ENCODE results near the gene TRMU. TPM values are rescaled to one million over a fixed set of nuclear protein-coding genes. Genes with fewer than 3 reads are reported as not detected.

Gene TRMU
- total and polyA plus RNA-seq, 2 donors (not counting 3 experiments of a cell fraction or from before 2014, with no cell fraction given) = 42.4 to 65.7 TPM

- DNase-seq (ENCODE audit: low read depth, low spot score) (no peak), FAIRE-seq (no peak)
- dilution Hi-C loops (cut with MboI; ENCODE audit: extremely low pct_ligation_motif_present, low sequenced_read_pairs) = no loop called here
- Histone ChIP-seq H3K9me1 (replicated peaks; ENCODE audit: control insufficient read depth, extremely low read depth, insufficient read depth, low read length) (no peaks in the 10 kb centered on the region), H3K4me1 (ENCODE audit: control insufficient read depth, extremely low read depth, insufficient read depth, low read length) (no peaks in the 10 kb centered on the region), H4K20me1 (replicated peaks; ENCODE audit: control insufficient read depth, extremely low read depth, insufficient read depth, low read length) (no peaks in the 10 kb centered on the region), H2AFZ (ENCODE audit: low read depth, low read length) (no peak overlapping the region), H3K79me2 (ENCODE audit: control insufficient read depth, insufficient read depth, low read length) (no peaks in the 10 kb centered on the region), H3K27ac (ENCODE audit: insufficient read depth, low read depth, low read length) (no peak overlapping the region), H3K27me3 (ENCODE audit: control insufficient read depth in 2 of 2, insufficient read depth in 2 of 2, low read length in 2 of 2) (no peaks in the 10 kb centered on the region), H3K4me2 (ENCODE audit: insufficient read depth, low read length) (no peak overlapping the region), H3K9ac (replicated peaks; ENCODE audit: extremely low read depth, insufficient read depth, low read length) (no peak overlapping the region), H3K9me3 (replicated peaks; ENCODE audit: control insufficient read depth, insufficient read depth, low read length) (no peaks in the 10 kb centered on the region), H3K36me3 (ENCODE audit: control insufficient read depth in 2 of 2, extremely low read depth in 1 of 2, insufficient read depth in 2 of 2, low read length in 2 of 2) (no peaks in the 10 kb centered on the region), H3K4me3 (replicated peaks in 1 of 3; ENCODE audit: insufficient read depth in 1 of 3, low read depth in 1 of 3, low read length in 3 of 3) (no peak overlapping the region)
- TF ChIP-seq MYC (IDR thresholded peaks at IDR 0.05; ENCODE audit: low read depth, low read length) (no peak), GATA2 (IDR thresholded peaks at IDR 0.05; ENCODE audit: insufficient read depth, insufficient read length, low read depth, low read length) (no peak), JUN (IDR thresholded peaks at IDR 0.05; ENCODE audit: borderline replicate concordance, insufficient read depth, insufficient read length, low read depth) (no peak), EZH2 (IDR thresholded peaks at IDR 0.05; ENCODE audit: borderline replicate concordance, low read depth, low read length, severe bottlenecking) (no peak)
- intact Hi-C loops (cut with micrococcal nuclease) = no loop called here
- ChIA-PET CTCF (interaction anchor here (0.6 kb wide), 1 partner anchor 773 kb away, joined by 3 read pairs; no protein-coding TSS in a partner anchor), POLR2A (no interaction called here)
- BruUV-seq (replicated peaks) = no TSS peak
Observed at GRCh38 chr22:46387748-46388147, 52.2 kb downstream of the TRMU start.

- no peak for TF ChIP-seq POLR2A (IDR thresholded peaks at IDR 0.05; ENCODE audit: low read depth, low read length)
- TF ChIP-seq MYC (IDR thresholded peaks at IDR 0.05; ENCODE audit: low read depth, low read length) = no peak
- no peak for TF ChIP-seq POLR2AphosphoS5 (IDR thresholded peaks at IDR 0.05; ENCODE audit: insufficient read depth, low read depth, low read length)
- TF ChIP-seq EZH2 (IDR thresholded peaks at IDR 0.05; ENCODE audit: borderline replicate concordance, low read depth, low read length, severe bottlenecking) = no peak
- no peak for TF ChIP-seq GATA2 (IDR thresholded peaks at IDR 0.05; ENCODE audit: insufficient read depth, insufficient read length, low read depth, low read length)
- TF ChIP-seq CTCF (IDR thresholded peaks at IDR 0.05; ENCODE audit: extremely low read depth in 1 of 2, insufficient read depth in 1 of 2, low read depth in 1 of 2, low read length in 2 of 2) = no peak
- no peak for TF ChIP-seq MAX (IDR thresholded peaks at IDR 0.05; ENCODE audit: insufficient read depth, insufficient read length)
- TF ChIP-seq FOS (IDR thresholded peaks at IDR 0.05; ENCODE audit: borderline replicate concordance, insufficient read depth, low read length) = no peak
- no peak for TF ChIP-seq JUN (IDR thresholded peaks at IDR 0.05; ENCODE audit: borderline replicate concordance, insufficient read depth, insufficient read length, low read depth)
- dilution Hi-C loops (cut with MboI; ENCODE audit: extremely low pct_ligation_motif_present, low sequenced_read_pairs) (no loop called here), intact Hi-C loops (cut with micrococcal nuclease) (no loop called here)
- Histone ChIP-seq H3K4me2 (ENCODE audit: insufficient read depth, low read length) (no peak overlapping the region), H2AFZ (ENCODE audit: low read depth, low read length) (no peak overlapping the region), H3K9me1 (replicated peaks; ENCODE audit: control insufficient read depth, extremely low read depth, insufficient read depth, low read length) (no peaks in the 10 kb centered on the region), H3K27me3 (ENCODE audit: control insufficient read depth in 2 of 2, insufficient read depth in 2 of 2, low read length in 2 of 2) (no peaks in the 10 kb centered on the region), H3K27ac (ENCODE audit: insufficient read depth, low read depth, low read length) (no peak overlapping the region), H3K9me3 (replicated peaks; ENCODE audit: control insufficient read depth, insufficient read depth, low read length) (no peaks in the 10 kb centered on the region), H3K4me3 (replicated peaks in 1 of 3; ENCODE audit: insufficient read depth in 1 of 3, low read depth in 1 of 3, low read length in 3 of 3) (no peak overlapping the region), H3K9ac (replicated peaks; ENCODE audit: extremely low read depth, insufficient read depth, low read length) (no peak overlapping the region), H4K20me1 (replicated peaks; ENCODE audit: control insufficient read depth, extremely low read depth, insufficient read depth, low read length) (no peaks in the 10 kb centered on the region), H3K4me1 (ENCODE audit: control insufficient read depth, extremely low read depth, insufficient read depth, low read length) (no peaks in the 10 kb centered on the region), H3K36me3 (ENCODE audit: control insufficient read depth in 2 of 2, extremely low read depth in 1 of 2, insufficient read depth in 2 of 2, low read length in 2 of 2) (no peaks in the 10 kb centered on the region), H3K79me2 (ENCODE audit: control insufficient read depth, insufficient read depth, low read length) (no peaks in the 10 kb centered on the region)
- DNase-seq (ENCODE audit: low read depth, low spot score) (no peak), FAIRE-seq (no peak)
- POLR2A ChIA-PET = no interaction called here
- CTCF ChIA-PET = no interaction called here
- no TSS peak for BruUV-seq (replicated peaks)
Observed at GRCh38 chr22:46388647-46389046, 53.1 kb downstream of the TRMU start.

Measured in endothelial cell of umbilical vein (primary cell).